GM18858 (cell line): ENCODE results near the gene LRRC43.
"Not testable (repeated sequence)": the region's sequence is repeated elsewhere in the genome, so short reads cannot be mapped to it uniquely, and the experiment has no call there.

Experiments
- ATAC-seq: cut with Tn5 transposase; IDR thresholded peaks from one replicate; pipeline ENCODE4 v1.9.1; 2021; ENCODE audit not compliant: unreplicated experiment

The LRRC43 gene

GRCh38 chr12:122190842-122191668, 8.1 kb downstream of the LRRC43 start:
- no peak for ATAC-seq

GRCh38 chr12:122192441-122192840, 9.5 kb downstream of the LRRC43 start:
- ATAC-seq = no peak

GRCh38 chr12:122194804-122195203, 11.9 kb downstream of the LRRC43 start:
- ATAC-seq = no peak

GRCh38 chr12:122195405-122195804, 12.5 kb downstream of the LRRC43 start:
- ATAC-seq = no peak

GRCh38 chr12:122197612-122197966, 14.7 kb downstream of the LRRC43 start:
- ATAC-seq = no peak

- no peak for ATAC-seq
Observed at GRCh38 chr12:122199484-122200355, 16.8 kb downstream of the LRRC43 start.

- no peak for ATAC-seq
Observed at GRCh38 chr12:122200541-122201175, 17.7 kb downstream of the LRRC43 start.

- ATAC-seq = no peak
Observed at GRCh38 chr12:122201381-122201780, 18.5 kb downstream of the LRRC43 start.

- no peak for ATAC-seq
Observed at GRCh38 chr12:122202017-122202416, 19.1 kb downstream of the LRRC43 start.

- not testable (repeated sequence) for ATAC-seq
Observed at GRCh38 chr12:122202811-122203210, 19.9 kb downstream of the LRRC43 start.

- no peak for ATAC-seq
Observed at GRCh38 chr12:122203301-122204166, 20.6 kb downstream of the LRRC43 start, which contains the start of gene B3GNT4. B3GNT4 (plus strand) TSS chr12:122203709; CDS start chr12:122204619, 910 bp downstream.

GRCh38 chr12:122204167-122205052, 21.5 kb downstream of the LRRC43 start:
- ATAC-seq = no peak

- ATAC-seq = no peak
Observed at GRCh38 chr12:122205053-122205925, 22.4 kb downstream of the LRRC43 start.

GRCh38 chr12:122206111-122206881, 23.4 kb downstream of the LRRC43 start:
- no peak for ATAC-seq

GRCh38 chr12:122206976-122207375, 24.1 kb downstream of the LRRC43 start:
- no peak for ATAC-seq

- ATAC-seq = no peak
Observed at GRCh38 chr12:122207391-122207790, 24.5 kb downstream of the LRRC43 start.

GRCh38 chr12:122208073-122208820, 25.3 kb downstream of the LRRC43 start:
- no peak for ATAC-seq
